HG03521 (cell line): ENCODE measurements around the gene MEMO1.
"Not testable (repeated sequence)": the region's sequence is repeated elsewhere in the genome, so short reads cannot be mapped to it uniquely, and the experiment has no call there.

Experiments used
- ATAC-seq: cut with Tn5 transposase; IDR thresholded peaks from one replicate; pipeline ENCODE4 v1.9.1; 2021; ENCODE audit warnings: mild to moderate bottlenecking, moderate library complexity; ENCODE audit not compliant: unreplicated experiment

The MEMO1 gene

GRCh38 chr2:32010670-32011484 lies at the start of gene MEMO1:
Gene MEMO1 (minus strand): TSS chr2:32011008. CDS start chr2:32010247, 761 bp downstream.
- peak; percentile 59 for ATAC-seq

- ATAC-seq: no peak
Observed at GRCh38 chr2:32060266-32060665, 49.5 kb upstream of the MEMO1 start.

GRCh38 chr2:32058130-32058529 lies 47.3 kb upstream of the MEMO1 start:
- no peak for ATAC-seq

GRCh38 chr2:32054583-32054982 lies 43.8 kb upstream of the MEMO1 start:
- ATAC-seq: not testable (repeated sequence)

- no peak for ATAC-seq
Observed at GRCh38 chr2:32051836-32052439, 41.1 kb upstream of the MEMO1 start.

- no peak for ATAC-seq
Observed at GRCh38 chr2:32043561-32043960, 32.8 kb upstream of the MEMO1 start.

- ATAC-seq: peak; percentile 89
Observed at GRCh38 chr2:32039447-32040219, 28.8 kb upstream of the MEMO1 start, which contains the start of gene DPY30. Gene DPY30 (minus strand): TSS chr2:32039805. CDS start chr2:32039456, 349 bp downstream.

GRCh38 chr2:32034198-32034887 lies 23.5 kb upstream of the MEMO1 start:
- not testable (repeated sequence) for ATAC-seq

- ATAC-seq: not testable (repeated sequence)
Observed at GRCh38 chr2:32018789-32019482, 8.1 kb upstream of the MEMO1 start.

GRCh38 chr2:32012872-32013271 lies 2.1 kb upstream of the MEMO1 start:
- ATAC-seq: no peak

- ATAC-seq: no peak
Observed at GRCh38 chr2:32011485-32011960, 715 bp upstream of the MEMO1 start.

- peak; percentile 39 for ATAC-seq
Observed at GRCh38 chr2:32010280-32010669, 533 bp downstream of the MEMO1 start.

GRCh38 chr2:32009516-32010256 lies 1.1 kb downstream of the MEMO1 start:
- ATAC-seq: peak; percentile 25

GRCh38 chr2:32008805-32009515 lies 1.8 kb downstream of the MEMO1 start:
- no peak for ATAC-seq

GRCh38 chr2:32007121-32007391 lies 3.8 kb downstream of the MEMO1 start:
- no peak for ATAC-seq

- no peak for ATAC-seq
Observed at GRCh38 chr2:32005371-32005976, 5.3 kb downstream of the MEMO1 start.

- no peak for ATAC-seq
Observed at GRCh38 chr2:32003791-32004190, 7.0 kb downstream of the MEMO1 start.

- ATAC-seq: no peak
Observed at GRCh38 chr2:32002406-32002805, 8.4 kb downstream of the MEMO1 start.

- ATAC-seq: no peak
Observed at GRCh38 chr2:31999438-31999837, 11.4 kb downstream of the MEMO1 start.
